GM18873 (cell line): Measurements from ENCODE around the gene TMEM132C.

Source experiments
- ATAC-seq: cut with Tn5 transposase; IDR thresholded peaks from one replicate; pipeline ENCODE4 v1.9.1; 2021; ENCODE audit warnings: mild to moderate bottlenecking, moderate library complexity, moderate number of reproducible peaks; ENCODE audit not compliant: unreplicated experiment, low FRiP score

The TMEM132C gene

GRCh38 chr12:128745772-128746689 lies 479.1 kb downstream of the TMEM132C start:
- no peak for ATAC-seq

DNA sequence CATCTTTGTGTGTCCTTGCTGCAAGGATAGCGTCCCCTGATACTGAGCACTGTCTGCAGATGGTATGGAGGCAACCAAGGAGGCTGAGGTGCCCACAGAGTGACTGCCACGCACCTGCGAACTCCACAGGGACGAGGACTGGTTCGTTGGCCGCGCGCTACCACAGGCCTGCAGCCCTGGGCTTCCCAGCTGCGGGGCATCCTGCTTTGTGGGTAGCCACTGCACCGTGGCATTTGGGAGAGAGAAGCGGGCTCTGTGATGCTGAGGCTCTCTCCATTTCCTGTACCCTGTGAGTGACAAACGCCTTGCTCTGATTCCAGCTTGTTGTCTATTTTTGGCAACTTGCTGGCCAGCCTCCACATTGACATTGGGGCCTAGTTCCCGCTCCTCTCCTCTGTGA lies 480.5 kb downstream of the TMEM132C start:
- ATAC-seq = no peak

DNA sequence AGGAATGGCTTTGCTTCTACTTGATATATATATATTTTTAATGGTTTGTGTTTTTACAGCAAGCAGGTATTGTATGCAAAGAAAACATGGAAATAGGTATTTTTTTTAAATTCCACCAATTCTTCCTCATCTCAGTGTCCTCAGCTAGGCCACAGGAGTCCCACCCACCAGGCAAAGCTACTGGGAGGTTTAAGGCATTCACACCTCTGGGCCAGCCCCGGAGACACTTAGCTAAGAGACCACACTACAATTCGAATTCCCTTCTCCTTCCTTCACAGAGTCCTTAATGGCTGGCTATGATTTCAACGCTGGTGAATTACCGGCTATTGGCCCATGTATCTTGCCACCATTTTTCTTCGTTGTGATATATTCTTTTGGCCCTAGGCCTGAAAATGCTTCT lies 485.4 kb downstream of the TMEM132C start:
- no peak for ATAC-seq

- ATAC-seq = no peak
Measured at GRCh38 chr12:128753438-128753837, 486.5 kb downstream of the TMEM132C start.

- ATAC-seq = no peak
Measured at GRCh38 chr12:128754275-128754674, 487.3 kb downstream of the TMEM132C start.

- ATAC-seq = no peak
Measured at GRCh38 chr12:128755566-128755965, 488.6 kb downstream of the TMEM132C start.
